NCI-H2029 treated with DMSO at 0.1 percent for 48 hours (cell line): ENCODE measurements around the gene PRDM15.
"Not testable (repeated sequence)": the region's sequence is repeated elsewhere in the genome, so short reads cannot be mapped to it uniquely, and the experiment has no call there.

Experiments
- DNase-seq: peaks from one replicate; lab custom pipeline; 2025; lab: John Stamatoyannopoulos, UW

The PRDM15 gene

DNA sequence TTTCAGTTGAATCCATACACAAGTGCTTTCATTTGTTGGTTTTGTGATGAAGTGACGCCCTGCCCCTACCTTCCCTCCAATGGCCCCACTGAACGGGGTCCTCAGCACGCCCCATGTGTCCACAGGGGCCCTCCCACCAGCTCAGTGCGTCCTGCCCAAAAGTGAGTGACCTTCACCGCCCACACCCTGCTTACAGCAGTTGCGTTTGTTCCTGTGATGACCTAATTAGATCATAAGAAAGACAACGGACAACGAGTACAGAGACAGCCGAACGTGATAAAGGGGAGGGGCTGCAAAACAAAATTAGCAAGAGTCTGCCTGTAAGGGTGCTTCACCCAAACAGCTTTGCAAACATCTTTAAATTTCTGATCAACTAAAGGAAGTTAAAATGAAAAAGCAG, 74.1 kb downstream of the PRDM15 start:
- no peak for DNase-seq

DNA sequence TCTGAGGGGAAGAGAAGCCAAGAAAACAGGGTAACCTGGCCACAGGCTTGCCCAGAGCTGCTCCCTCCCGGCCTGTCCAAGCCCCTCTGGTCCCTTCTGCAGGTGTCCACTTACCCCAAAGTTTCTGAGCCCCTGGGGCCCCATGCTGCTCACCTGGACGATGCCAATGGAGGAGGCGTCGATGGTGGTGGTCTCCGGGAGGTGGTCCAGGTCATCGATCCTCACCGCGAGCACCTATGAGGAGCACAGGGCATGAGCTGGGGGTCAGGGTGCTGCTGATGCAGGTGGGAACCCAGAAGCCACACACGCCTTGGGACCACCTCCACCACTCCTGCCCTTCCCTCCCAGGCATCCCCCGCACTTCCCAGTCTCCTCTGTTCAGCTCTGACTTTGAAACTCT, 74.8 kb downstream of the PRDM15 start:
- DNase-seq, result no peak

DNA sequence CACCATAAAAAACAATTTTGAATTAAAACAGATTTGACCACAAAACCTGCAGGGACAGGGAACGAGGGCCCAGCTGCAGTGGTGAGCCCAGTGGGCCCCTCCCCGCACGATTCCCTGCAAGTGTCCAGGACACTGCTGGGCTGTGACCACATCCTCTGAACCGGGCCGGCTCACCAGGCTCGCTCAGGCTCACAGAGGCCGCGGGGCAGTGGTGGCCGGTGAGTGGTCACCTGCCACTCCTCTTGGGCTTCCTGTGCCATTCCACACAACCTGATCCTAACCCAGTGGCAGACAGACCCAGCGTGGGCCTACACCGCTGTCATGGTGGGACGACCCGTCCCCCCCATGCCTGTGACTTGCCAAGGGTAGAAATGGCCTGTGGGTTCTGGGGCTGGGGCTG, 75.8 kb downstream of the PRDM15 start:
- DNase-seq, result no peak

DNA sequence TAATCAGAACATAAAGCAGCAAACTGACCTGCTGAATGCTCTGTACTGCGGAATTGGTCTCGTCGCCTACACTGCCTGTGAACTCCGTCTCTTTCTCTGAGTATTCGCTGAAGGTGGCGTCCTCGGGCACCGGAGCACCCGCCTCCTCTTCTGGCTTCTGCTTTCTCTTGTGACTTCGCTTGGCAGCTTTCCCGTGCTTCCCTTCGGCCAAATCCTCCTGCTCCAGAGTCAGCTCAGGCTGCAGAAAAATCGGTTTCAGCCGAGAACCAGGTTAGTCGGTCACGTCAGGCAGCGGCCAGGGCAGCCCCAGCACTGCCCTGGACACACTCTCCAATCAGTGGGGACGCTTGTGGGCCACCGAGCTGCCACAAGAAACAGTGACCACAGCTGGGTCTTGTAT, 76.5 kb downstream of the PRDM15 start:
- DNase-seq, result no peak

DNA sequence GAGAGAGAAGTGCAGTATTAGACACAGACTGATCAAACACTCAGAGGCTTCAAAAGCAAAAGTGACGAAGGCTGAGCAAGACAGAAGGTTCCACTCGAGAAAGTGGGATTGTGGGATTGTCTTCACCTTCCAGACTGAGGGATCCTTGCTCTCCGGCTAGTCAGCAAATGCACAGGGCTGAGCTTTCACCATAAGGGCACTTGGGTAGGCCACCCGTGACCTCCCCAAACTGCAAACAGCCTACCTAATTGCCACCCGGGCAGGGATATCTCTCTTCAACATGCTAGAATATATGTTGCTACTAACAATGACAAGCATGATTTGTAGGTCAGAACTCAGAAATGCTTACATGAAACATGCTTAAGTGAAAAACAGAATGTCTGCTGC, 77.0 kb downstream of the PRDM15 start:
- DNase-seq, result no peak

DNA sequence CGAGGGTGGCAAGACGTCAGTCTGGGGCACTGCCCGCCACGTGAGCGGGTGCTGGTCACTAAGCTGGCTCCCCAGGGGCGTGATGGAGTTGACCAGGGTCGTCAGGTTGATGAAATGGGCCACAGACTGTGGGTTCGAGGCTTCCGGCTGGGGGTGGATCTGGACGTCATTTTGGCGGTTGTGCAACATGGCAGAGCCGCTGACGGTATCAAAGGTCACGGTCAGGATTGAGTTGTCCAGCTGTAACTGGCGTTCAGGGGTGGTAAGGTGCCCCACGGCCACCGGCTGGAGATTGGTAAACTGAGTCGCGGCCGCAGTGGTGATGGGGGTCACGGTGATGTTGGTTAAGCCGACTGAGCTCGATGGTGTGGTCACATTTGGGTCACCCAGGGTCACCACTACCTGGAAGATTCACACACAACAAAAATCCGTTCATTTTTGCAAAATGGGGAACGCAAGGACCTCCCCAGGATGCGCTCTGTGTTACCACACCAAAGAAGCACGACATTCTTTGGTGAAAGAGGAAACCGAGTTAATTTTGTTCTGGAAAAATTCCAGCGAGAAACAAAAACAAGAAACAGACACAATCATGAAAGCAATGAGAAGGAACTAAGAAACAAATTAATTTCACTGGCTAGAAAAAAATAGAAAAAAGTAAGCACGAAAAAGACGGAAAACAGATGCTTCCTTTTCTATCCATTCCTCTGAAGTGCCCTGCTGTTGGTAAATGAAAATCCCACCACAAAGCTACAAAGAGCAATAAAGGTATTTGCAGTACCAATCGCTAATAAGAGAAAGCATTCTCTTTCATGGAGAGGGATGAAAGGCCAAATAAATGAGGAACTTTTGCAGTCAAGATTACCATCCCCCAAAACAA, 77.6 kb downstream of the PRDM15 start:
- DNase-seq, result no peak

DNA sequence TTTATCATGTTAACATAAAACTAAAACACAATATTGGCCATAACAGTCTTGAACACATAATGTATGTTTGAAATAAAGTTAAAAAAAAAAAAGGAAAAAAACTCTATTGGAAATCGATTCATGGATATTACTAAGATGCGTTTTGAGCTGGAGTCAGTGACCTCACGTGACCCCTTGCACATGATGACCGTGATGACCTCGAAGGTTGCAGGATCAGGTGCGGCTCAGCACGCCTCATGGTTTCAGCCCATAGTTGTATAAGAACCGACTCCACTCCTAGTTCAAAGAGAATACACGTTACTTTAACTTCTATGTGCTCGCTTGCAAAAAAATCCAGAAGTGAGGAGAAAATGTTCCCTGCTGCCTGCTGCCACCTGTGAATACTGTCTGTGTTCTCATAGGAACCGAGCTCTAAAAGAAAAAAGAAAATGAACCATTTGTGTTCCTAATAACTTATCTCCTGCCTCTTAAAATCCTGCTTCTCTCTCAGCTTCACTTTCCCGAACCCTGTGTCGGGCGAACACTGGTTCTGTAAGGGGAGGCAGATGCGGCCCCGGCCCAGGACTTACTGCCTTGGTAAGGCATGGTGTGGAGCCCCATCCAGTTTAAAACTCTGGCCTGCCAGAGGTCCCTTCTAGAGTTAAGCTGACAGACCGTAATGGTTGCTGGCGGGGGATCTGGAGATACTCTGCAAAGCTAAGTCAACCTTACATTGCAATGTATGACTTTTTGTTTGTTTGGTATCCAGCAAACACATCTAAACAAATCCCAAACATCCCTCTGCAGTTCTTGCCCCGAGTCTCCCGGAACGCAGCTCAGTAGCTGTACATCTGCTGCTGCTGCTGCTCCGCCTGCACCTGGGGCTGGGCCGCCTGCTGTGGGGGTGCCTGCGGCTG, 78.5 kb downstream of the PRDM15 start:
- no peak for DNase-seq

DNA sequence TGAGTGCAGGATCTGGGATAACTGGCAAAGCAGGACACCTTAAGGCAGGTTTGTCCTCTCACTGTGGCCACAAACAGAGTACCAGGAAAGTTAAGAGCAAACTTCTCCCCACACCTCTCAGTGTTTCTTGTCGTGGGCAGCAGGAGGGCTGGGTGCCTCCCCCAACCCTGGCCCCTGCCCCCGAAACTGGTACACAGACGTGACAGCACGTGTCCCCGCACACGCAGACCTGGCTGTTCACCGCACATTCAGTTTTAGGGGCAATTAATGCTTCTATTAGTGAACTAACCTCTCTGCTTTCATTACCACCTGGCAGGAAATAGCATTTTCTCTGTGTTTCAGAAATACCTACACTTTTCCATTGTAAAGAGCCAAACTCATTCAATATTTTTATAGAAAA, 79.4 kb downstream of the PRDM15 start:
- DNase-seq, result no peak

DNA sequence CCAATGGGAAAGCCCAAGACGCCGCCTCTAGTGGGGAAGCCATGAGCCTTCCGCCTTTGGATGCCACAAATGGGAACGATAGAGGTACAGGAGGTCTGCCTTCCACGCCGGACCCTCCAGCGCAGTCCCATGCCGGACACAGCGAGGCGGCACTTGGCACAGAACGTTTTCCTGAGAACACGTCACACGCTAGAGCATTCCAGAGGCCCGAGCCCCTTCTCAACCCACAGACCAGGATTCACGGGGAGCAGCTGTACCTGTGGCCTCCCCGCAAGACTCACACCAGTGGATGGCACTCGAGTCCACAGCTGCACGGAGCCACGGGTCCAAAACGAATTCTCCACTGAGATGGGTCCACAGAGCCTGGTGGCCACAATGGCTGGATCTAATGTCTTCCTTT, 80.8 kb downstream of the PRDM15 start:
- no peak for DNase-seq

DNA sequence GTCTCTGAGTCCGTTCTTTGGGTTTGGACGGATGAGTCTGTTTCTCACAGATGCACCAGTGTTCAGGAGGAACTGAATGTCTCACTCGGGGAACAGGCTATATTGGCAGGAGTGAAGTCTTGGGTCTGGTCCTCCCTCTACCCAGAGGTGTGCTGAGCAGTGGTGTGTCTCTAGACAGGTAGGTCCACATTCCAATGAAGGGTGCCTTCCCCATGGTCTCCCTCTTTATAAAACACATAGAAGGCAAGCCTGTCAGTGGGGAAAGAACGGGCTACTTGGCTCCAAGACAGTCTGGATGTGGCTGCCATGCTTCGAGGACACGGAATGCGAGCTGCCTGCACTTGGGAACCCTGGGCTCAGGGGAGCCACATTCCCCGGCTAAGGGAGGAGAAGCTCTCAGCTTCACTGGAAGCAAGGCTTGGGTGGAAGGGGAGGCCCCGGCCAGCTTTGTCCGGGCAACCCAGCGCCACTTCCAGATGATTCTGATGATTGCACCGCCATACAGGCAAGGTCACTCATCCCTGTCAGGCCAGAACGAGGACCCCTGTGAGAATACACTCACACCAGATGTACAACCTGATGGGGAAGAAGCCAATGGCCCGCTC, 82.6 kb downstream of the PRDM15 start:
- no peak for DNase-seq

DNA sequence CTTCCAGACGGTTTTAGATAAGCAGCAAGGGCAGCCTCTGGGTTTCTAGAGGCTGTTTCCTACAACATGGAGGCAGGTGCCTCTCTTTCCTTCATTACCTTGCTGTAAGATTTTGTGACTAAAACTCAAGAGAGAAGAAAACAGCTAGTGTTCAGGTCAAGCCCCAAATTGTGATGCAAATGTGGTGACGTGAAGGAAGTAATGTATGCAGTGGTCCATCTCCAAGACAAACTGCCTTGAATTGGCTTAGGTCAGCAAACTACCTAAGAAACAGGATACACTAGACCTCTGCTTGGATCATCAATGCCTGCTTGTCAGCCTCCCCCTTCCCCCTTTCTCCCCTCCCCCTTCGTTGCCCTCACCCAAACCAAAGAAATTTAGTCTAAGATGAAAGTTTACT, 83.4 kb downstream of the PRDM15 start:
- no peak for DNase-seq

DNA sequence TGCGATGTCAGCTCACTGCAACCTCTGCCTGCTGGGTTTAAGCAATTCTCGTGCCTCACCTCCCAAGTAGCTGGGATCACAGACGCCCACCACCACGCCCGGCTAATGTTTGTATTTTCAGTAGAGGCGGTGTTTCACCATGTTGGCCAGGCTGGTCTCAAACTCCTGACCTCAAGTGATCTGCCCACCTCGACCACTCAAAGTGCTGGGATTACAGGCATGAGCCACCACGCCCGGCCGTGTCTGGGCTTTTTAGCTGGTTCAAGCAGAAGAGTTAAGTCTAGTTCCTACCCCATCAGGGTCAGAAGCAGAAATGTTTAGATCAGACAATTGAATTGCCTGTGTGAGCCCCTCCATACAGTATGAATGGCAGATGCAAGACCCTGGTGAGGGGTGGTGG, 84.5 kb downstream of the PRDM15 start:
- DNase-seq, result no peak

DNA sequence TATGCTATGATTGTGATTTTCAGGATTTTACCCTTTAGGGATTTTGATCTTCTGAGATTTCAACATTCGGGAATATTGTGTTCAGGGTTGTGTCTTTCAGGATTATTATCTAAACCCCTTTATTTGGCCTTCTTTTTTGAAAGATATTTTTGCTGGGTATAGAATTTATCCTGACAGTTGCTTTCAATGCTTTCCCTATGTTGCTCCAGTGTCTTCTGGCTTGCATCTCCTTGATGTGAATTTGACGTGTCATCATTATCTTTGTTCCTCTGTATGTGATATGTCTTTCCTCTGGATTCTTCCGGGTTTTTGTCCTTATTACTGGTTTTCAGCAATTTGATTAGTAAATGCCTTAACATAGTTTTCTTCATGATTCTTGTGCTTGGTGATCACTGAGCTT, 86.4 kb downstream of the PRDM15 start:
- no peak for DNase-seq

DNA sequence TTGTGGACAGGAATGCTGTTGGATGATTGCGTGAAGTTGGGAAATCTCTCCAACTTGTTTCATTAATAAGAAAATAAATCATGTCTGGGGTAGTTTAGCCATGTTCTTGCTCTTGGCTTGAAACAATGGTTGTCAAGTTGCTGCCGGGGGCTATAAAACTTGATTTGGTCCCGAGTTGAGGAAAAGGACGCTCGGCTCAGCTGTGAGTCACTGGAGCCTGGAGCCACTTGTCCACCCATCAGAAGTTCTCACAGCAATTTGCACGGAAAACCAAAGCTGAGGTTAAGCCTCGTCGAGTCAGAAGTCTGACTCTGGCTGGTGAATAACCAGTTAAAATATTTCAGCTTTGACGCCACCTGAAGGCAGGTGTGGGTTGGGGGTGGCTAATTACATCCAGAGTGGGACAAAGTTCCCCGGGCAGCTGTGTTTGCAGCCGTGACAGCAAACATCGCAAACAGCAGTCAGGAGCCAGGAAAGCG, 92.6 kb downstream of the PRDM15 start:
- DNase-seq, result no peak

DNA sequence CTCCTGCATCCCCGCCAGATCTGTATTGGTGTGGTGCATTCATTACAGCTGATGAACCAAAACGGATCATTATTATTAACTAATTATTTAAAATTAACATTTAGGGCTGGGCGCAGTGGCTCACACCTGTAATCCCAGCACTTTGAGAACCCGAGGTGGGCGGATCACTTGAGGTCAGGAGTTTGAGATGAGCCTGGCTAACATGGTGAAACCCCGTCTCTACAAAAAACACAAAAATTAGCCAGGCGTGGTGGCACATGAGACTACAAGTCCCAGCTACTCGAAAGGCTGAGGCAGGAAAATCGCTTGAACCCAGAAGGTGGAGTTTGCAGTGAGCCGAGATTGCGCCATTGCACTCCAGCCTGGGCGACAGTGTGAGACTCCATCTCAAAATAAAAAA, 93.9 kb downstream of the PRDM15 start:
- DNase-seq, result not testable (repeated sequence)

DNA sequence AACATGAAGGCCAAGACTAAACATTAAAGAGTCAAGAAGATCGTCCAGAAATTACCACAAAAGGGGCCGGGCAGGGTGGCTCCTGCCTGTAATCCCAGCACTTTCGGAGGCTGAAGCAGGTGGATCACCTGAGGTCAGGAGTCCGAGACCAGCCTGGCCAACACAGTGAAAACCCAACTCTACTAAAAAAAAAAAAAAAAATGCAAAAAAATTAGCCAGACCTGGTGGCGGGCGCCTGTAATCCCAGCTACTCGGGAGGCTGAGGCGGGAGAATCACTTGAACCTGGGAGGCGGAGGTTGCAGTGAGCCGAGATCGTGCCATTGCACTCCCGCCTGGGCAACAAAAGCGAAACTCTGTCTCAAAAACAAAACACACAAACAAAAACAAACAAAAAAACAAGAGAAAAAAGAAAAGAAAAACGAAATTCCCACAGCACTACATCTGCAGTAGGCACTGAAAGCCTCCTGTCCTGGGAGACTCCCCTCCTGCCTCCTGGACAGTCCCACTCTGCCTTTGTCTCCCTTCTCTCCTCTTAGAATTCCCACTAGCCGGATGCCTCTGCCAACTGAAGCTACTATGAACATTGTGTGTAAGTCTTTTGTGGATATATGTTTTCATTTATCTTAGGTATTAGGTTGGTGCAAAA, 94.6 kb downstream of the PRDM15 start:
- no peak for DNase-seq

DNA sequence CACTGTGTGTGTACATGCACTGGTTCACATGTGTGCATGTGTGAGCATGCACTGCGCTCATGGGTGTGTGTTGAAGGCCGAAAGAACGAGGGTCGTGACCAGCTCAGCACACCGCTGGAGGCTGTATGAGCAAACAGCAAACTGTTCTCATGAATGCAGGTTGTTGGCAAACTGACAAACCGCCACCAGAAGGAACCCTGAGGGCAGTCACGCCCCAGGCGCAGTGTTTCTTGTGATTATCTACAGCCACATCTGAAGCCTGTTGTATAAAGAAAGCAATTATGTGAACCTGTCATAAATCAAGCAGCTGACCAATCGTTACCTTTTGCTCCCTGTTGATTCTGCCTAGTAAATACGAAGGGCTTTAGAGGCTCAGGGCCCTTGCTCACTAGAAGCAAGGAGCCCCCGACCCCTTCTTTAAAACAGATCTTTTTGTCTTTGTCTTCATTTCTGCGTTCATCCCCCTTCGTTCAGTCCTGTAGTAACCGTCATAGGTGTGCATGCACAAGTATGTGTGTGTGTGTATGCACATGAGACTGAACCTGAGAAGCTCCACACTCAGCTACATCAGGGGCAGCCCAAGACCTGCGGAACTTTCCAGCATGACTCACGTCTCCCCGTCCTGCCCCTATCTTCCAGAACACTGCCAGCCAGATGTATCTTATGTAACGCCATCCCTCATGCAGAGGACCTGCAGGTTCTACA, 95.5 kb downstream of the PRDM15 start:
- peak; percentile 45 for DNase-seq

DNA sequence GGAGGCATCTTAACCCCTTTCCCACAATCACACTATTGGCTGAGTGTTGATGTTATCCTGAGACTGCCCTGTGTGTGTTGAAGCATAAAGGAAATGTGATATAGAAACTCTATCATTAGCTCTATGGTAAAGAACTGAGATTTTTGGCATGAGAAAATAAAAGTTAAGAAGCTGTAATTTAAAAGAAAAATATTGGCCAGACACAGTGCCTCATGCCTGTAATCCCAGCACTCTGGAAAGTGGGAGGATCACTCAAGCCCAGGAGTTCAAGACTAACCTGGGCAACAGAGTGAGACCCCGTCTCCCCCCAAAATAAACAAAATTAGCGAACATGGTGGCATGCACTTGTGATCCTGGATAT, 98.1 kb downstream of the PRDM15 start:
- no peak for DNase-seq

DNA sequence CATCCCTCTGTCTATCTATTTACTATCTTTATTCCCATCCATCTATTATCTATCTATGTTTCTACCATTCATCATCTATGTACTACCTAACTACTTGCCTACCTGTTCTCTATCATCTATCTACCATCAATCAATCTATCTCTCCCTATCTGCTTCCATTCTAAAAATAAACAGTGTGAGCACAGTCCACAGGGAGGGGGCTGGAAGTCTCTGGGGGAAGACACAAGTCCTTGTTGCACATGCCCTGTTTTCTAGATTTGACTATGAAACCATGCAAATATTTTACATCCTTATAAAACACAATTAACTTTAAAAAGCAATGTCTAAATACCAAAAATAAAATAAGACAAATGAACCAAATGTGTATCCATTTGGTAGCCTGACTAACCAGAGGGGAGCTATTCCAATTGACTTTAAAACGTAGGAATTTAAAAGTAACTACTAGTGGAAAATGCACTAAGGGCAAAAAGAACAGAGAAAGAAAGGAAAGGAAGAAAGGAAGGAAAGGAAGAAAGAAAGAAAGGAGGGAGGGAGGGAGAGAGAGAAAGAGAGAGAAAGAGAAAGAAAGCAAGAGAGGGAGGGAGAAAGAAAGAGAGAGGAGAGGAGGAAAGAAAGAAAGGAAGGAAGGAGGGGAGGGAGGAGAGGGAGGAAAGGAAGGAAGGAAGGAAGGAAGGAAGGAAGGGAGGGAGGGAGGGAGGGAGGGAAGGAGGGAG, 98.7 kb downstream of the PRDM15 start:
- DNase-seq, result no peak

DNA sequence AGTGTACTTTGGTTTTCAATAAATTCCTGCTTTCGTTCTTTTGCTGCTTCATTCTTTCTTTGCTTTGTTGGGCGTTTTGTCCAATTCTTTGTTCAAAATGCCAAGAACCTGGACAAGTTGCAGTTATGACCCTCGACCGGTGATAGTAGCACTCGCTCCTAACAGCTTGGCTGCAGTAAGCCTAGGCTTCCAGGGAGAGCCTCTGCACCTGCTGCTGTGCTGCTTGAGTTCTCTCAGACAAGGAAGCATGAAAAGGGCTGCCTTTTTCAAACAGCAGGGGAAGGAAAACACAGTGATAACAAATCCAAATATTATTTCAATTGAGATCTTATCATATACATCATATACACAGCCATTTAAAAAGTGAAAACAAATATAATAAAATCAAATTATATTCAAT, 99.5 kb downstream of the PRDM15 start:
- DNase-seq, result peak; percentile 60
